ENCODE data around the gene TBXA2R.

TBXA2R gene

DNA sequence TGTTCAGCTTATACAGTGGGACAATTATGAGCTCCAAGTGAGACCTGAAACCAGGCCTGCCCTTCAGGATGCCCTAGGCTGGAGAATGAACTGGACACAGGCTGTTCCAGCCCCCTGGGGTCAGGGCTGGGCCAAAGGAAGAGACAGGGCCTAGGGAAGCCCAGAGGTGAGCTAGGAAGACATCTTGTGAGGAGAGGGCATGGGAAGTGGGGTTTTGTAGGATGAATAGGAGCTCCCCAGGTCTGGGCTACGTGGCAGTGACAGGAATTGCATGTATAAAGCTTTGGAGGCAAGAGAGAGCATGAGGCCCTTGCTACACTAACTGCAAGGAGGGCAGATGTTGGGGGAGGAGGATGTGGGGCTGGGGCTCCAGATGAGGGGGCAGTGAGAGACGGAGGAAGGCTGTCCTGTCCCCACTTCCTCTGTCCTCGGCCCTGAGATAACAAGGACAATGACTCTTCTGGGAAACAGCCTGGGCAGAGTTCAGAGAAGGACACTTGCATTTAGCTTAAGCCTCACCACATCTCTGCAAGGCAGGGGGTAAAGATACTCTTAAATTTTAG is 1.5 kb upstream of the TBXA2R start:
- H2AFZ ChIP-seq (ENCODE audit: low read length) = no peak overlapping the region
- H3K9ac ChIP-seq (ENCODE audit: low read length) = no peak overlapping the region
- no peaks in the 10 kb centered on the region for H4K20me1 ChIP-seq (ENCODE audit: insufficient read depth, low read length)
- no peaks in the 10 kb centered on the region; the same call in 1 of the 2 replicates for H3K27me3 ChIP-seq (ENCODE audit: insufficient read depth, low read length)
- H3K4me3 ChIP-seq (ENCODE audit: low read depth, low read length, poor library complexity, severe bottlenecking) = no peak overlapping the region
- peaks cover 25% of the 10 kb centered on the region for H3K36me3 ChIP-seq (ENCODE audit: insufficient read depth, low read length)
- H3K9me3 ChIP-seq (ENCODE audit: low read length) = no peaks in the 10 kb centered on the region
- no peak for TF ChIP-seq EZH2 (IDR thresholded peaks at IDR 0.05; ENCODE audit: borderline replicate concordance, low read length)
- TF ChIP-seq, protein P1, sequence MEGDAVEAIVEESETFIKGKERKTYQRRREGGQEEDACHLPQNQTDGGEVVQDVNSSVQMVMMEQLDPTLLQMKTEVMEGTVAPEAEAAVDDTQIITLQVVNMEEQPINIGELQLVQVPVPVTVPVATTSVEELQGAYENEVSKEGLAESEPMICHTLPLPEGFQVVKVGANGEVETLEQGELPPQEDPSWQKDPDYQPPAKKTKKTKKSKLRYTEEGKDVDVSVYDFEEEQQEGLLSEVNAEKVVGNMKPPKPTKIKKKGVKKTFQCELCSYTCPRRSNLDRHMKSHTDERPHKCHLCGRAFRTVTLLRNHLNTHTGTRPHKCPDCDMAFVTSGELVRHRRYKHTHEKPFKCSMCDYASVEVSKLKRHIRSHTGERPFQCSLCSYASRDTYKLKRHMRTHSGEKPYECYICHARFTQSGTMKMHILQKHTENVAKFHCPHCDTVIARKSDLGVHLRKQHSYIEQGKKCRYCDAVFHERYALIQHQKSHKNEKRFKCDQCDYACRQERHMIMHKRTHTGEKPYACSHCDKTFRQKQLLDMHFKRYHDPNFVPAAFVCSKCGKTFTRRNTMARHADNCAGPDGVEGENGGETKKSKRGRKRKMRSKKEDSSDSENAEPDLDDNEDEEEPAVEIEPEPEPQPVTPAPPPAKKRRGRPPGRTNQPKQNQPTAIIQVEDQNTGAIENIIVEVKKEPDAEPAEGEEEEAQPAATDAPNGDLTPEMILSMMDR (IDR thresholded peaks at IDR 0.05; ENCODE audit: low read length) = no peak
- H3K9me2 ChIP-seq (ENCODE audit: low read depth, low read length) = no peaks in the 10 kb centered on the region
- H3K27ac ChIP-seq (ENCODE audit: low read depth, low read length, poor library complexity, severe bottlenecking) = no peak overlapping the region
- H3K4me2 ChIP-seq (ENCODE audit: low read length) = no peak overlapping the region
- H3K4me1 ChIP-seq (ENCODE audit: insufficient read depth, low read length, severe bottlenecking) = peaks cover 10% of the 10 kb centered on the region
- H3F3A ChIP-seq (ENCODE audit: insufficient read depth, low read length) = no peaks in the 10 kb centered on the region
- no peaks in the 10 kb centered on the region for H3K79me2 ChIP-seq (ENCODE audit: insufficient read depth, low read length)

DNA sequence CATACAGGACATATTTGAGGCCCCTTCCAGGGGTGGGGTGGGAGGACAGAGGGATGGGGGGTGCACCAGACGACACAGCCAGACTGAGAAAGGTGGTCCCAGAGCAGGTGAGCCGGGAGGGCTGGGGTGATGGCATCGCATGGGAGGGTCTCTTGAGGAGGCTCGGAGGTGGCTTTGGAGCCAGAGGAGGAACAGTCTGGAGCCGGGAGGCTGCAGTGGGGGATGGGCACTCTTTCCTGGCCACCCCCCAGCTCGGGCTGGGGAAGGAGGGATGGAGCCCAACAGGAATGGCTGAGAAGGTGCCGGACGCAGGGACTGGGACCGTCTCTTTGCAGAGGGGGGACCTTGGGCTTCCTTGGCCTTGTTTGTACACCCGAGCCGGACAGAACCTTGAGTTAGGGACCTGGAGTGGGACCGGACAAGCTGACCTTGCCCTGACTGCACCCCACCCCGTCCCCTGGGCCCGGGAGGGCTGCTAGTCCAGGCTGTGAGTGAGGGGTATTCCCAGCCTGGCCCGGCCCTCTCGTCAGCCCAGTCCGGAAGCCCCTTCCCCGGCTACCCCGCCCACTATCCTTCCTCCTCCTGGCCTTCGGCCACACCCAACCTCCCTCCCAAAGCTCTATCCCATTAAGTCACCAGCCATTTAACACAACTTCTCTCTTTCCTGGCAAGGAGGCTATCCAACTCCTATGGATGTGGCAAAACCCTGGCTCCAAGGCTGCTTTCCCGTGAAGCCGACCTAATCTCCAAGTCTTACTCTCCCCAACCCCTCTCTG is 816 bp upstream of the TBXA2R start:
- H3K79me2 ChIP-seq (ENCODE audit: insufficient read depth, low read length) = no peaks in the 10 kb centered on the region
- H3K9me2 ChIP-seq (ENCODE audit: low read depth, low read length) = no peaks in the 10 kb centered on the region
- no peak overlapping the region for H2AFZ ChIP-seq (ENCODE audit: low read length)
- H3K27ac ChIP-seq (ENCODE audit: low read depth, low read length, poor library complexity, severe bottlenecking) = no peak overlapping the region
- TF ChIP-seq, protein P1 (IDR thresholded peaks at IDR 0.05; ENCODE audit: low read length) = no peak
- TF ChIP-seq EZH2 (IDR thresholded peaks at IDR 0.05; ENCODE audit: borderline replicate concordance, low read length) = no peak
- H3K4me1 ChIP-seq (ENCODE audit: insufficient read depth, low read length, severe bottlenecking) = peaks cover 10% of the 10 kb centered on the region
- no peaks in the 10 kb centered on the region for H3K9me3 ChIP-seq (ENCODE audit: low read length)
- H3K27me3 ChIP-seq (ENCODE audit: insufficient read depth, low read length) = no peaks in the 10 kb centered on the region; the same call in 1 of the 2 replicates
- no peak overlapping the region for H3K4me2 ChIP-seq (ENCODE audit: low read length)
- no peak overlapping the region for H3K4me3 ChIP-seq (ENCODE audit: low read depth, low read length, poor library complexity, severe bottlenecking)
- H4K20me1 ChIP-seq (ENCODE audit: insufficient read depth, low read length) = no peaks in the 10 kb centered on the region
- H3K9ac ChIP-seq (ENCODE audit: low read length) = no peak overlapping the region
- peaks cover 22% of the 10 kb centered on the region for H3K36me3 ChIP-seq (ENCODE audit: insufficient read depth, low read length)
- H3F3A ChIP-seq (ENCODE audit: insufficient read depth, low read length) = no peaks in the 10 kb centered on the region

DNA sequence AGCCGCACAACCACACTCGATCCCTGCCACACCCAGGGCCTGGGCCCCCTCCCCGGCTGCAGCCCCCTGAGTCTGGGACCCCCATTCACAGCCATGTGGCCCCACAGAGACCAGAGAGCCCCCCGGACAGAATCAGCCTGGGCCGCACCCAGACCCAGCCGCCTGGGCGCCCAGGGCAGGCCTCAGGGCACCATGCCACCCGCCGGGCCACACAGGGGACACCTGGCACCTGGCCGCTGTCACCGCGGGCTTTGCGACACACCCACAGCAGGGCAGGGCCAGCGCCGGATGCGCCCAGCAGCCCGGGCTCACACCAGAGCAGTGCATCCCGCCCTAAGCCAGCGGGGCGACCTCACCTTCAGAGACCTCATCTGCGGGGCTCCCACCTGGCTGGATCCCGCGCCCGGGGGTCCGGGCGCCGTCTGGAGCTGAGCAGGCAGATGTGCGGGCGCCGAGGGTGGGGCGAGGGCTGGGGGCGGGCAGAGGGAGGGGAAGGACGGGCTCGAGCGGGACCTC is 443 bp downstream of the TBXA2R start:
- Histone ChIP-seq H4K20me1 (ENCODE audit: insufficient read depth, low read length) (no peaks in the 10 kb centered on the region), H3K4me1 (ENCODE audit: insufficient read depth, low read length, severe bottlenecking) (peaks cover 10% of the 10 kb centered on the region), H3K79me2 (ENCODE audit: insufficient read depth, low read length) (no peaks in the 10 kb centered on the region), H3K9me3 (ENCODE audit: low read length) (no peaks in the 10 kb centered on the region), H3K36me3 (ENCODE audit: insufficient read depth, low read length) (peaks cover 10% of the 10 kb centered on the region; the same call in 1 of the 2 replicates), H3K4me3 (ENCODE audit: low read depth, low read length, poor library complexity, severe bottlenecking) (no peak overlapping the region), H3K27me3 (ENCODE audit: insufficient read depth, low read length) (no peaks in the 10 kb centered on the region; the same call in 1 of the 2 replicates), H3F3A (ENCODE audit: insufficient read depth, low read length) (no peaks in the 10 kb centered on the region), H3K4me2 (ENCODE audit: low read length) (no peak overlapping the region), H3K27ac (ENCODE audit: low read depth, low read length, poor library complexity, severe bottlenecking) (no peak overlapping the region), H3K9me2 (ENCODE audit: low read depth, low read length) (no peaks in the 10 kb centered on the region), H2AFZ (ENCODE audit: low read length) (no peak overlapping the region), H3K9ac (ENCODE audit: low read length) (no peak overlapping the region)
- TF ChIP-seq, protein P1 (IDR thresholded peaks at IDR 0.05; ENCODE audit: low read length) = no peak
- no peak for TF ChIP-seq EZH2 (IDR thresholded peaks at IDR 0.05; ENCODE audit: borderline replicate concordance, low read length)

All from OCI-LY1 (cell line).